CD4-positive, alpha-beta T cell treated with Interleukin-17A for 4 hours (primary cell): Measurements from ENCODE around the gene LAMTOR4.
"Not testable (repeated sequence)": the region's sequence is repeated elsewhere in the genome, so short reads cannot be mapped to it uniquely, and the experiment has no call there.

Experiments used
- DNase-seq: peaks from one replicate; pipeline ENCODE4 v3.0.0-alpha.2; 2020; ENCODE audit warnings: mixed read lengths

The LAMTOR4 gene

GRCh38 chr7:100173806-100174495, 25.2 kb downstream of the LAMTOR4 start:
- DNase-seq: peak; percentile 29

GRCh38 chr7:100174582-100174981, 25.9 kb downstream of the LAMTOR4 start:
- no peak for DNase-seq

GRCh38 chr7:100175296-100175935, 26.7 kb downstream of the LAMTOR4 start:
- DNase-seq: no peak

GRCh38 chr7:100176096-100177044, 27.7 kb downstream of the LAMTOR4 start:
- DNase-seq: no peak

- DNase-seq: peak; percentile 99
These were observed 28.6 kb downstream of the LAMTOR4 start, which contains the start of the genes GPC2 and STAG3 for GRCh38 chr7:100177045-100178001. Gene GPC2 (minus strand): TSS chr7:100177381. CDS start chr7:100177199, 182 bp downstream. Gene STAG3 (plus strand): TSS chr7:100177918. CDS start chr7:100180557, 2,639 bp downstream.

- not testable (repeated sequence) for DNase-seq
These were observed 31.4 kb downstream of the LAMTOR4 start for GRCh38 chr7:100180084-100180483.

GRCh38 chr7:100182616-100183015, 33.9 kb downstream of the LAMTOR4 start:
- DNase-seq: not testable (repeated sequence)

- DNase-seq: not testable (repeated sequence)
These were observed 34.4 kb downstream of the LAMTOR4 start for GRCh38 chr7:100183090-100183489.

GRCh38 chr7:100185726-100186125, 37.0 kb downstream of the LAMTOR4 start:
- DNase-seq: no peak

GRCh38 chr7:100189061-100189460, 40.3 kb downstream of the LAMTOR4 start:
- DNase-seq: no peak

- DNase-seq: no peak
These were observed 41.5 kb downstream of the LAMTOR4 start for GRCh38 chr7:100190048-100190711.

- DNase-seq: no peak
These were observed 43.1 kb downstream of the LAMTOR4 start for GRCh38 chr7:100191775-100192174.

- not testable (repeated sequence) for DNase-seq
These were observed 43.7 kb downstream of the LAMTOR4 start for GRCh38 chr7:100192281-100192862.

GRCh38 chr7:100192969-100193368, 44.3 kb downstream of the LAMTOR4 start:
- DNase-seq: no peak

GRCh38 chr7:100195222-100195621, 46.5 kb downstream of the LAMTOR4 start:
- no peak for DNase-seq

GRCh38 chr7:100195901-100196322, 47.2 kb downstream of the LAMTOR4 start:
- DNase-seq: not testable (repeated sequence)

- DNase-seq: no peak
These were observed 49.5 kb downstream of the LAMTOR4 start for GRCh38 chr7:100198266-100198665.

GRCh38 chr7:100200693-100201092, 52.0 kb downstream of the LAMTOR4 start:
- DNase-seq: no peak
